ENCODE results near the gene SLC15A3. TPM values are rescaled to one million over a fixed set of nuclear protein-coding genes. Genes with fewer than 3 reads are reported as not detected.
A peak's percentile ranks its signal among the peaks of the same experiment; 100 is the strongest.

The SLC15A3 gene
- total and polyA plus RNA-seq, 8 donors, result 2.0 to 25.3 (median 6.1) TPM

DNA sequence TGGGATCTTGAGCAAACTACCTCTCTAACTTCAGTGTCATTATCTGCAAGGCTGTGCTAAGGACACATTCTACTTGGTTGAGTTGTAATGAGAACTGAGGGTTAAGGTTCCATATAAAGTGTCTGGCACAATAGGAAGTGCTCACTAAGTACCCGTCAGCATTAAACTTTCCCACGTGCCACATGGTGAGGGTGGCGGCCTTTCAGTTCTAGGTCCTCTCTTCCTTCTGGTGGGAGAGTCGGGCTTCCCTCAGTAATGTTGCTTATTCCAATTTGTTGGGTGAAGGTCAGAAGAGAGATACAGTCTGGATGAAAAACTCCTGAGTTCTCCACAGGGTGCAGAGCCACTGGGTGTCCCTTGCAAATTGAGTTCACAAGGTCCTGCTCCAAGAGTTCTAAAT, 14.9 kb upstream of the SLC15A3 start:
- intact Hi-C loops (cut with DNase I), result no loop called here
- ATAC-seq, result peak in 1 of 4 donors; percentile 49
- WGBS, 2 donors, result 69 to 83% methylated on average over 4 of the region's 4 CpGs

GRCh38 chr11:60964801-60965200, 12.8 kb upstream of the SLC15A3 start:
- intact Hi-C loops (cut with DNase I), result no loop called here
- FAIRE-seq, result no peak

More for the DNA sequence above, 14.9 kb upstream of the SLC15A3 start:
- Histone ChIP-seq H3K27ac (no peak overlapping the region), H3K27me3 (no peaks in the 10 kb centered on the region), H3K4me1 (no peaks in the 10 kb centered on the region), H3K4me3 (no peak overlapping the region), H3K9me3 (no peaks in the 10 kb centered on the region), H3K36me3 (no peaks in the 10 kb centered on the region)
- DNase-seq (no peak), FAIRE-seq (no peak)
- TF ChIP-seq, protein P1, sequence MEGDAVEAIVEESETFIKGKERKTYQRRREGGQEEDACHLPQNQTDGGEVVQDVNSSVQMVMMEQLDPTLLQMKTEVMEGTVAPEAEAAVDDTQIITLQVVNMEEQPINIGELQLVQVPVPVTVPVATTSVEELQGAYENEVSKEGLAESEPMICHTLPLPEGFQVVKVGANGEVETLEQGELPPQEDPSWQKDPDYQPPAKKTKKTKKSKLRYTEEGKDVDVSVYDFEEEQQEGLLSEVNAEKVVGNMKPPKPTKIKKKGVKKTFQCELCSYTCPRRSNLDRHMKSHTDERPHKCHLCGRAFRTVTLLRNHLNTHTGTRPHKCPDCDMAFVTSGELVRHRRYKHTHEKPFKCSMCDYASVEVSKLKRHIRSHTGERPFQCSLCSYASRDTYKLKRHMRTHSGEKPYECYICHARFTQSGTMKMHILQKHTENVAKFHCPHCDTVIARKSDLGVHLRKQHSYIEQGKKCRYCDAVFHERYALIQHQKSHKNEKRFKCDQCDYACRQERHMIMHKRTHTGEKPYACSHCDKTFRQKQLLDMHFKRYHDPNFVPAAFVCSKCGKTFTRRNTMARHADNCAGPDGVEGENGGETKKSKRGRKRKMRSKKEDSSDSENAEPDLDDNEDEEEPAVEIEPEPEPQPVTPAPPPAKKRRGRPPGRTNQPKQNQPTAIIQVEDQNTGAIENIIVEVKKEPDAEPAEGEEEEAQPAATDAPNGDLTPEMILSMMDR (IDR thresholded peaks at IDR 0.05), result no peak

DNA sequence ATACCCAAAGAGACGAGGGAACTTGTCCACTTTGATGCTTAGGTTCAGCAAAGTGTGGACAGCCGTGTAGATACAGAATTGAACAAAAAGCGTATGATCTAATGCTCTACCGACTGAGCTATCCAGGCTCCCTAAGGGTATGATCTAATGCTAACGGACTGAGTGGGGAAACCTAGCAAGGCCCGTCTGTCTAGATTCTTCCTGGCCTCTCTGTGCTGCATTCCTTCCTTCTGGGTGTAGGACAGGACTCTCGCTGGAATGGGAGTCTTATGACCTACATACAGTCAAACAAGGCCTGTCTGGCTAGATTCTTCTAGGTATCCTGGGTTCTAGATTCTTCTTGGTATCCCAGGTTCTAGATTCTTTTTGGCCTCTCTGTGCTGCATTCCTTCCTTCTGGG, 8.4 kb upstream of the SLC15A3 start:
- TF ChIP-seq, protein P1 (IDR thresholded peaks at IDR 0.05), result no peak
- intact Hi-C loops (cut with DNase I), result no loop called here
- no peaks in the 10 kb centered on the region for H3K4me1 ChIP-seq
- no peaks in the 10 kb centered on the region for H3K27me3 ChIP-seq
- H3K9me3 ChIP-seq, result no peaks in the 10 kb centered on the region
- ATAC-seq (no peak), DNase-seq (no peak), FAIRE-seq (no peak)
- H3K4me3 ChIP-seq, result no peak overlapping the region
- WGBS, 2 donors, result 87 to 96% methylated on average over 7 of the region's 7 CpGs
- no peak overlapping the region for H3K27ac ChIP-seq
- H3K36me3 ChIP-seq, result no peaks in the 10 kb centered on the region

More at GRCh38 chr11:60964801-60965200, 12.8 kb upstream of the SLC15A3 start:
- WGBS, 2 donors, result 73 to 81% methylated on average over 6 of the region's 6 CpGs
- ATAC-seq (no peak), DNase-seq (no peak)
- H3K27me3 ChIP-seq, result no peaks in the 10 kb centered on the region
- H3K4me3 ChIP-seq, result no peak overlapping the region
- no peaks in the 10 kb centered on the region for H3K4me1 ChIP-seq
- no peaks in the 10 kb centered on the region for H3K36me3 ChIP-seq
- H3K9me3 ChIP-seq, result no peaks in the 10 kb centered on the region
- TF ChIP-seq, protein P1 (IDR thresholded peaks at IDR 0.05), result no peak
- no peak overlapping the region for H3K27ac ChIP-seq

GRCh38 chr11:60959431-60959830, 7.5 kb upstream of the SLC15A3 start:
- ATAC-seq (peak in 1 of 4 donors; percentile 47), FAIRE-seq (no peak), DNase-seq (no peak)
- no peaks in the 10 kb centered on the region for H3K9me3 ChIP-seq
- TF ChIP-seq, protein P1 (IDR thresholded peaks at IDR 0.05), result no peak
- no peaks in the 10 kb centered on the region for H3K4me1 ChIP-seq
- no peaks in the 10 kb centered on the region for H3K36me3 ChIP-seq
- no peak overlapping the region for H3K4me3 ChIP-seq
- H3K27me3 ChIP-seq, result no peaks in the 10 kb centered on the region
- H3K27ac ChIP-seq, result no peak overlapping the region
- intact Hi-C loops (cut with DNase I), result no loop called here
- 72 to 83% methylated on average over 6 of the region's 6 CpGs for WGBS, 2 donors

DNA sequence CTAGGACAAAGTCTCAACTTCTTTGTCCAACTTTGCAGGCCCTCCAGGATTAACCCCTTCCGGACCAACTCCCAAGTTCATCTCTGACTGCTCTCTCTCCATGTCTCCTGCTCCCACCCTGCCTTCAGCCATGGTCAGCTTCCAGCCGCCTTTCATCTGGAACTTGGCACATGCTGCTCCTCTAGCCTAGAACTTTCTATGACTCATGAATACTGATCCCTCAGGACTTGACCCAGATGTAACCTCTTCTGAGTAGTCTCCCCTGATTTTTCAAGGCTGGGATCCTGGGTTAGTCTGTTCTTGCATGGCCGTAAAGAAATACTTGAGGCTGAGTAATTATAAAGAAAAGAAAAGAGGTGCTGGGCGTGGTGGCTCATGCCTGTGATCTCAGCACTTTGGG, 5.2 kb upstream of the SLC15A3 start:
- intact Hi-C loops (cut with DNase I), result no loop called here
- Histone ChIP-seq H3K36me3 (no peaks in the 10 kb centered on the region), H3K27me3 (no peaks in the 10 kb centered on the region), H3K4me1 (no peaks in the 10 kb centered on the region), H3K4me3 (no peak overlapping the region), H3K27ac (no peak overlapping the region), H3K9me3 (no peaks in the 10 kb centered on the region)
- TF ChIP-seq, protein P1 (IDR thresholded peaks at IDR 0.05), result no peak
- DNase-seq (no peak), ATAC-seq (no peak), FAIRE-seq (no peak)
- WGBS, 2 donors, result 66 to 79% methylated on average over 4 of the region's 4 CpGs
